22Rv1 (cell line): ENCODE data around the gene PCDHA13.

ENCODE experiments used
- H3K27ac ChIP-seq: fragments of 450-650 bp; 2 replicates; pipeline ENCODE4 v1.5.1; 2017
- CTCF ChIP-seq: fragments of 450-650 bp; IDR thresholded peaks from 2 replicates; pipeline ENCODE4 v1.5.1; 2017; ENCODE audit warnings: mild to moderate bottlenecking
- ZFX ChIP-seq: fragments of 450-650 bp; IDR thresholded peaks from 2 replicates; pipeline ENCODE4 v1.6.1; 2017; ENCODE audit warnings: antibody characterized with exemption, borderline replicate concordance

The PCDHA13 gene

GRCh38 chr5:140916325-140916724, 34.4 kb downstream of the PCDHA13 start:
- TF ChIP-seq ZFX (no peak), CTCF (no peak)
- no peak overlapping the region for H3K27ac ChIP-seq

GRCh38 chr5:140923601-140924000, 41.7 kb downstream of the PCDHA13 start:
- no peak for TF ChIP-seq CTCF
- no peak for TF ChIP-seq ZFX
- H3K27ac ChIP-seq, result no peak overlapping the region

GRCh38 chr5:140925806-140926442, 44.0 kb downstream of the PCDHA13 start, which contains the start of gene PCDHAC1:
Gene PCDHAC1, plus strand, starts transcription at chr5:140926299. Its CDS starts 594 bp downstream, at chr5:140926893.
- TF ChIP-seq CTCF (no peak), ZFX (no peak)
- H3K27ac ChIP-seq, result peak within 1 kb of the TSS; percentile 8; the same call in 1 of the 2 replicates

GRCh38 chr5:140926443-140927227, 44.7 kb downstream of the PCDHA13 start:
- TF ChIP-seq ZFX (no peak), CTCF (peak; percentile 80)
- H3K27ac ChIP-seq, result peak overlapping the region; percentile 8; the same call in 1 of the 2 replicates

GRCh38 chr5:140927228-140927573, 45.3 kb downstream of the PCDHA13 start:
- no peak for TF ChIP-seq ZFX
- TF ChIP-seq CTCF, result no peak
- H3K27ac ChIP-seq, result no peak overlapping the region
